Activated B cell treated with CpG ODN at 0.5 μM for 24 hours (primary cell): Measurements from ENCODE around the gene ATP11A. TPM values are rescaled to one million over a fixed set of nuclear protein-coding genes. Genes with fewer than 3 reads are reported as not detected.

ENCODE experiments used
- ATAC-seq: fragments of 200-7000 bp; cut with Tn5 transposase; one replicate; pipeline ENCODE4 v1.10.0; 2021; ENCODE audit warnings: low read depth, mild to moderate bottlenecking, moderate library complexity
- CTCF ChIA-PET: fragments of 350-600 bp; sonication (Branson Sonifier 250); formaldehyde crosslinking; loops from one replicate; lab custom pipeline; 2021; ENCODE audit warnings: antibody characterized with exemption; lab: Charles Lee
- POLR2A ChIA-PET: fragments of 350-600 bp; sonication (Branson Sonifier 250); formaldehyde crosslinking; loops from one replicate; lab custom pipeline; 2021; ENCODE audit warnings: antibody characterized with exemption; lab: Charles Lee
- DNase-seq: peaks from one replicate; pipeline ENCODE4 v3.0.0; 2022
- H3K27ac Mint-ChIP-seq: one replicate; pipeline ENCODE4 v1.8.0; 2020; ENCODE audit warnings: mixed read lengths
- H3K27me3 Mint-ChIP-seq: one replicate; pipeline ENCODE4 v1.8.0; 2021; ENCODE audit warnings: mixed read lengths
- H3K36me3 Mint-ChIP-seq: one replicate; pipeline ENCODE4 v1.8.0; 2021; ENCODE audit warnings: low read depth, mixed read lengths
- H3K4me1 Mint-ChIP-seq: one replicate; pipeline ENCODE4 v1.8.0; 2021; ENCODE audit warnings: mixed read lengths
- H3K4me3 Mint-ChIP-seq: one replicate; pipeline ENCODE4 v1.8.0; 2020; ENCODE audit warnings: mild to moderate bottlenecking, mixed read lengths
- H3K9me3 Mint-ChIP-seq: one replicate; pipeline ENCODE4 v1.8.0; 2020; ENCODE audit warnings: mixed read lengths
- intact Hi-C: fragments of 100-400 bp; cut with micrococcal nuclease; formaldehyde crosslinking; loops from one replicate; pipeline ENCODE4 v1.15.1; 2024
- total RNA-seq: library from RNA; stranded (reverse); gene quantifications from 2 replicates; pipeline ENCODE4 v1.2.3, GENCODE V29; 2022
- TF ChIP-seq, protein P1 (sequence below): fragments of 200-600 bp; IDR thresholded peaks from one replicate; pipeline ENCODE4 v1.8.0; 2022; ENCODE audit warnings: antibody characterized with exemption, mild to moderate bottlenecking

The ATP11A gene
- total RNA-seq, 1 donor from 2014 or later = 49.6 TPM

DNA sequence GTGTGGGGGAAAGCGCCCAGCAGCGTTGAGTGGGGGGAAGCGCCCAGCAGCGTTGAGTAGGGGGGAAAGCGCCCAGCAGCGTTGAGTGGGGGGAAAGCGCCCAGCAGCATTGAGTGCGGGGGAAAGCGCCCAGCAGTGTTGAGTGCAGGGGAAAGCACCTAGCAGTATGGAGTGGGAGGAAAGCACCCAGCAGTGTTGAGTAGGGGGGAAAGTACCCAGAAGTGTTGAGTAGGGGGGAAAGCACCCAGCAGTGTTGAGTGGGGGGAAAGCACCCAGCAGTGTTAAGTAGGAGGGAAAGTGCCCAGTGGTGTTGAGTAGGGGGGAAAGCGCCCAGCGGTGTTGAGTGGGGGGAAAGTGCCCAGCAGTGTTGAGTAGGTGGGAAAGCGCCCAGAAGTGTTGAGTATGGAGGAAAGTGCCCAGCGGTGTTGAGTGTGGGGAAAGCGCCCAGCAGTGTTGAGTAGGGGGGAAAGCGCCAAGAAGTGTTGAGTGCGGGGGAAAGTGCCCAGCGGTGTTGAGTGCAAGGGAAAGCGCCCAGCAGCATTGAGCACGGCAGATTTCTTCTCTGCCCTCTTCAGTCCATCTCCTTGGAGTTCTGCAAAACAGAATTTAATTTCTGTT, 138.4 kb downstream of the ATP11A start:
- TF ChIP-seq, protein P1, sequence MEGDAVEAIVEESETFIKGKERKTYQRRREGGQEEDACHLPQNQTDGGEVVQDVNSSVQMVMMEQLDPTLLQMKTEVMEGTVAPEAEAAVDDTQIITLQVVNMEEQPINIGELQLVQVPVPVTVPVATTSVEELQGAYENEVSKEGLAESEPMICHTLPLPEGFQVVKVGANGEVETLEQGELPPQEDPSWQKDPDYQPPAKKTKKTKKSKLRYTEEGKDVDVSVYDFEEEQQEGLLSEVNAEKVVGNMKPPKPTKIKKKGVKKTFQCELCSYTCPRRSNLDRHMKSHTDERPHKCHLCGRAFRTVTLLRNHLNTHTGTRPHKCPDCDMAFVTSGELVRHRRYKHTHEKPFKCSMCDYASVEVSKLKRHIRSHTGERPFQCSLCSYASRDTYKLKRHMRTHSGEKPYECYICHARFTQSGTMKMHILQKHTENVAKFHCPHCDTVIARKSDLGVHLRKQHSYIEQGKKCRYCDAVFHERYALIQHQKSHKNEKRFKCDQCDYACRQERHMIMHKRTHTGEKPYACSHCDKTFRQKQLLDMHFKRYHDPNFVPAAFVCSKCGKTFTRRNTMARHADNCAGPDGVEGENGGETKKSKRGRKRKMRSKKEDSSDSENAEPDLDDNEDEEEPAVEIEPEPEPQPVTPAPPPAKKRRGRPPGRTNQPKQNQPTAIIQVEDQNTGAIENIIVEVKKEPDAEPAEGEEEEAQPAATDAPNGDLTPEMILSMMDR = no peak
- DNase-seq (no peak), ATAC-seq (no peak)
- H3K4me3 Mint-ChIP-seq = no peak overlapping the region
- H3K4me1 Mint-ChIP-seq = no peaks in the 10 kb centered on the region
- CTCF ChIA-PET = no interaction called here
- H3K36me3 Mint-ChIP-seq = peaks cover 71% of the 10 kb centered on the region
- H3K27ac Mint-ChIP-seq = no peak overlapping the region
- POLR2A ChIA-PET = no interaction called here
- intact Hi-C loops = no loop called here
- no peaks in the 10 kb centered on the region for H3K27me3 Mint-ChIP-seq
- H3K9me3 Mint-ChIP-seq = no peaks in the 10 kb centered on the region

DNA sequence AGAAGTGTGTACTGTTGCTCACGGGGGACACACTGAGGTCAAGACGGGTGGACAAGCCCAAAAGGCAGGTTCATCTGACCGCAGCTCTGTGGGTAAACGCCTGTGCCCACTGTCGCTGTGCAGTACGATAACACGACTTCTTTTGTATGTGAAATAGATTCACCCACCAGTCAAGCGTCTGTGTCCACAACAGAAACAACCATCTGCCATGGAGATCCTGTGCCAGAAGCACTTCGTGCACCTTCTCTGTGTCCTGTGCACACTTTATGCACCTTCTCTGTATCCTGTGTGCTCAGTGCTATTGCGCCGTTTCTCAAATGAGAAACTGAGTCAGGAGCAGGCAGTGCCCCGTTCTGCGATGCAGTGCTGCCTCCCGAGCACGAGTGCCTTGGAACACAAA, 138.9 kb downstream of the ATP11A start:
- intact Hi-C loops = no loop called here
- no peaks in the 10 kb centered on the region for H3K9me3 Mint-ChIP-seq
- H3K4me1 Mint-ChIP-seq = no peaks in the 10 kb centered on the region
- ChIA-PET POLR2A (no interaction called here), CTCF (no interaction called here)
- H3K36me3 Mint-ChIP-seq = peaks cover 75% of the 10 kb centered on the region
- no peaks in the 10 kb centered on the region for H3K27me3 Mint-ChIP-seq
- no peak overlapping the region for H3K27ac Mint-ChIP-seq
- TF ChIP-seq, protein P1 = no peak
- H3K4me3 Mint-ChIP-seq = no peak overlapping the region
- ATAC-seq = no peak
- DNase-seq = no peak

GRCh38 chr13:112831196-112831595, 141.4 kb downstream of the ATP11A start:
- ChIA-PET CTCF (no interaction called here), POLR2A (no interaction called here)
- intact Hi-C loops = no loop called here
- Mint-ChIP-seq H3K4me3 (no peak overlapping the region), H3K36me3 (peaks cover 74% of the 10 kb centered on the region), H3K27ac (no peak overlapping the region), H3K9me3 (no peaks in the 10 kb centered on the region), H3K27me3 (no peaks in the 10 kb centered on the region), H3K4me1 (no peaks in the 10 kb centered on the region)
- DNase-seq (no peak), ATAC-seq (no peak)
- TF ChIP-seq, protein P1 = no peak

DNA sequence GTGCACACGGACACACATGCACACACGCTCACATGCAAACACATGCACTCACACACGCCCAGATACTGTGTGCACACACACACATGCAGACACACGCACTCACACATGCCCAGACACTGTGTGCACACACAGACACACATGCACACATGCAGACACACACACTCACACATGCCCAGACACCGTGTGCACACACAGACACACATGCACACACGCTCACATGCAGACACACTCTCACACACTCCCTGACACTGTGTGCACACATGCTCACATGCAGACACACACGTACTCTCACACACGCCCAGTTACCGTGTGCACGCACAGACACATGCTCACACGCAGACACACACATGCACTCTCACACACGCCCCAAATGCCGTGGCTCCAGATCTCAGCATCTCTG, 142.0 kb downstream of the ATP11A start:
- no peaks in the 10 kb centered on the region for H3K4me1 Mint-ChIP-seq
- POLR2A ChIA-PET = no interaction called here
- TF ChIP-seq, protein P1 = no peak
- no peak for ATAC-seq
- CTCF ChIA-PET = no interaction called here
- no peak overlapping the region for H3K27ac Mint-ChIP-seq
- H3K9me3 Mint-ChIP-seq = no peaks in the 10 kb centered on the region
- no peak overlapping the region for H3K4me3 Mint-ChIP-seq
- H3K27me3 Mint-ChIP-seq = no peaks in the 10 kb centered on the region
- H3K36me3 Mint-ChIP-seq = peaks cover 69% of the 10 kb centered on the region
- DNase-seq = no peak
- intact Hi-C loops = no loop called here

DNA sequence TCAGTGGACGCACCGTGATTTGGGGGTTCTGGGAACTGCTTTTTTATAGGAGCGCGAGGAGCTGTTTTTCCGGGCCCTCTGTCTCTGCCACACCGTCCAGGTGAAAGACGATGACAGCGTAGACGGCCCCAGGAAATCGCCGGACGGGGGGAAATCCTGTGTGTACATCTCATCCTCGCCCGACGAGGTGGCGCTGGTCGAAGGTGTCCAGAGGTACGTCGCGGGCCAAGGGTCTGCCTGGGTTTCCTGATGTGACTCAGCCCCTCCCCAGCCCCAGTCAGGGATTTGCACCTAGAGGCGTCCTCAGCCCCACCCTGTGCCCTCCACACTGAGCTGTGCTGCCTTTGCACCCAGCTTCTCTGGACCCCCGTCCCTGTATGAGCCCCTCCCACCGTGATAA, 143.0 kb downstream of the ATP11A start:
- no peaks in the 10 kb centered on the region for H3K9me3 Mint-ChIP-seq
- no peaks in the 10 kb centered on the region for H3K4me1 Mint-ChIP-seq
- TF ChIP-seq, protein P1 = no peak
- DNase-seq (no peak), ATAC-seq (no peak)
- no peak overlapping the region for H3K27ac Mint-ChIP-seq
- no peak overlapping the region for H3K4me3 Mint-ChIP-seq
- no peaks in the 10 kb centered on the region for H3K27me3 Mint-ChIP-seq
- POLR2A ChIA-PET = no interaction called here
- intact Hi-C loops = no loop called here
- CTCF ChIA-PET = no interaction called here
- peaks cover 70% of the 10 kb centered on the region for H3K36me3 Mint-ChIP-seq
